Epidermal melanocyte (primary cell): ENCODE results near the gene FBXL13.
"Not testable (repeated sequence)": the region's sequence is repeated elsewhere in the genome, so short reads cannot be mapped to it uniquely, and the experiment has no call there.

Source experiments
- DNase-seq: peaks from one replicate; pipeline ENCODE4 v3.0.0; 2011; ENCODE audit warnings: low spot score; ENCODE audit not compliant: insufficient read length

FBXL13 gene

DNA sequence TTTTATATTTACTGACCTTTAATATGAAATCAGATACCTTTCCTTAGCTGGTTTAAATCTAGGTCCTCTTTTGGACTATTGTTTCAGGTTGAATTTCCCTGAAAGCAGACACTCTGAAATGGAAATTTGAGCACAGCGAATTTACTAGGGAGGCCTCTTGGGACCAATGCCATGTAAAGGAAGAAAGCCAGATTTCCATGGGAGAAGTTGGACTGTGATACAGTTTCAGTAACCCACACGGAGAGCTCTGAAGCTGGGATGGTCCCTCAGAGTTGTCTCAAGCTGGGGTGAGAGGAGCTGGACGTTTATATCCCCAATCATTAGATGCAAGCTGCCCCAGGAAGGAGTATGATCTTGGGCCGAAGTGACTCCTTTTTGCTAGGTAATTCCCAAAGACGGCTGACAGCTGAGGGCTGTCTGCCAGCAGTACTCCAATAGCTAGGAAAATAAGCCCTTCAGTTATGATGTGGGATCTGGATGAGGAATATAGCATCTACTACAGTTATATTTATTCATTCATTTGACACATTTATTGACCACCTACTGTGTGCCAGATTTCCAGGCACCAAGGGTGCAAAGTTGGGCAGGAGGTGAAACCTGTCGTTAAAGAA, 311.2 kb downstream of the FBXL13 start:
- not testable (repeated sequence) for DNase-seq
